Measurements from ENCODE around the gene FLNC. TPM values are rescaled to one million over a fixed set of nuclear protein-coding genes. Genes with fewer than 3 reads are reported as not detected.

The FLNC gene
- total and polyA plus RNA-seq, 2 donors (not counting 3 experiments of a cell fraction or from before 2014, with no cell fraction given): 19.5 to 81.9 TPM

DNA sequence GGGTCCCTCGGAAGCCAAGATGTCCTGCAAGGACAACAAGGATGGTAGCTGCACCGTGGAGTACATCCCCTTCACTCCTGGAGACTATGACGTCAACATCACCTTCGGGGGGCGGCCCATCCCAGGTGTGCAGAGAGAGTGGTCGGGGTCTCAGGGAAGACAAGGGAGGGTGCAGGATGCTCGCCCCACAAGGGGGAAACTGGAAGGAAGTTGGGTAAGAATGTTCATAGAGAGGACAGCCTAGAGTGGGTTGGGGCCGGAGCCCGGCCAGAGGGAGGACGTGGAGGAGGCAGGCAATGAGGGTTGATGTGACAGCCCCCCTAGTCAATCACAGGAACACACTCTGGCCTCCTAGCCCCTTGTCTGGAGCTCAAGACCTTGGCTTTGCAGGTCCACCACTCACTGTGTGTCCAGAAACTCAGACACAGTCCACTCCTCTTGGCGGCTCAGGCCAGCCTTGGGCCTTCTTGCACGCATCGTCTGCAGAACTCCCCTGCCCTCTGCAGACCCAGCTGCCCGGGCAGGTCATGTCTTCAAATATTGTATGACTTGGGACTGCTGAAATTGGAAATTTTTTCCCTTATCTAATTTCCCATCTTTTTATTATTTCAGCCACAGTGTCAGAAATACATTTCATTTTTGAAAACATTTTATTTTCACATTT, 16.7 kb downstream of the FLNC start:
- DNase-seq (ENCODE audit: low read depth, low spot score) (no peak), FAIRE-seq (no peak)
- H3K27me3 ChIP-seq (ENCODE audit: control insufficient read depth in 2 of 2, insufficient read depth in 2 of 2, low read length in 2 of 2): no peaks in the 10 kb centered on the region
- H2AFZ ChIP-seq (ENCODE audit: low read depth, low read length): no peak overlapping the region
- no TSS peak for BruUV-seq (replicated peaks)
- H3K4me1 ChIP-seq (ENCODE audit: control insufficient read depth, extremely low read depth, insufficient read depth, low read length): no peaks in the 10 kb centered on the region
- CTCF ChIA-PET: no interaction called here
- no peaks in the 10 kb centered on the region for H3K79me2 ChIP-seq (ENCODE audit: control insufficient read depth, insufficient read depth, low read length)
- POLR2A ChIA-PET: no interaction called here
- H3K9me1 ChIP-seq (replicated peaks; ENCODE audit: control insufficient read depth, extremely low read depth, insufficient read depth, low read length): no peaks in the 10 kb centered on the region
- H3K27ac ChIP-seq (ENCODE audit: insufficient read depth, low read depth, low read length): no peak overlapping the region
- H3K36me3 ChIP-seq (ENCODE audit: control insufficient read depth in 2 of 2, extremely low read depth in 1 of 2, insufficient read depth in 2 of 2, low read length in 2 of 2): peaks cover 5 to 78% of the 10 kb centered on the region in 2 experiments
- H3K9me3 ChIP-seq (replicated peaks; ENCODE audit: control insufficient read depth, insufficient read depth, low read length): no peaks in the 10 kb centered on the region
- no peak overlapping the region for H3K4me3 ChIP-seq (replicated peaks in 1 of 3; ENCODE audit: insufficient read depth in 1 of 3, low read depth in 1 of 3, low read length in 3 of 3)
- no peak for TF ChIP-seq JUN (IDR thresholded peaks at IDR 0.05; ENCODE audit: borderline replicate concordance, insufficient read depth, insufficient read length, low read depth)
- TF ChIP-seq, protein P1, sequence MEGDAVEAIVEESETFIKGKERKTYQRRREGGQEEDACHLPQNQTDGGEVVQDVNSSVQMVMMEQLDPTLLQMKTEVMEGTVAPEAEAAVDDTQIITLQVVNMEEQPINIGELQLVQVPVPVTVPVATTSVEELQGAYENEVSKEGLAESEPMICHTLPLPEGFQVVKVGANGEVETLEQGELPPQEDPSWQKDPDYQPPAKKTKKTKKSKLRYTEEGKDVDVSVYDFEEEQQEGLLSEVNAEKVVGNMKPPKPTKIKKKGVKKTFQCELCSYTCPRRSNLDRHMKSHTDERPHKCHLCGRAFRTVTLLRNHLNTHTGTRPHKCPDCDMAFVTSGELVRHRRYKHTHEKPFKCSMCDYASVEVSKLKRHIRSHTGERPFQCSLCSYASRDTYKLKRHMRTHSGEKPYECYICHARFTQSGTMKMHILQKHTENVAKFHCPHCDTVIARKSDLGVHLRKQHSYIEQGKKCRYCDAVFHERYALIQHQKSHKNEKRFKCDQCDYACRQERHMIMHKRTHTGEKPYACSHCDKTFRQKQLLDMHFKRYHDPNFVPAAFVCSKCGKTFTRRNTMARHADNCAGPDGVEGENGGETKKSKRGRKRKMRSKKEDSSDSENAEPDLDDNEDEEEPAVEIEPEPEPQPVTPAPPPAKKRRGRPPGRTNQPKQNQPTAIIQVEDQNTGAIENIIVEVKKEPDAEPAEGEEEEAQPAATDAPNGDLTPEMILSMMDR (IDR thresholded peaks at IDR 0.05; ENCODE audit: extremely low read depth in 1 of 2, insufficient read depth in 1 of 2, low read depth in 1 of 2, low read length in 2 of 2): no peak
- no peak for TF ChIP-seq EZH2 (IDR thresholded peaks at IDR 0.05; ENCODE audit: borderline replicate concordance, low read depth, low read length, severe bottlenecking)
- TF ChIP-seq MYC (IDR thresholded peaks at IDR 0.05; ENCODE audit: low read depth, low read length): no peak
- TF ChIP-seq FOS (IDR thresholded peaks at IDR 0.05; ENCODE audit: borderline replicate concordance, insufficient read depth, low read length): no peak
- no peak for TF ChIP-seq POLR2AphosphoS5 (IDR thresholded peaks at IDR 0.05; ENCODE audit: insufficient read depth, low read depth, low read length)
- TF ChIP-seq, protein P2, sequence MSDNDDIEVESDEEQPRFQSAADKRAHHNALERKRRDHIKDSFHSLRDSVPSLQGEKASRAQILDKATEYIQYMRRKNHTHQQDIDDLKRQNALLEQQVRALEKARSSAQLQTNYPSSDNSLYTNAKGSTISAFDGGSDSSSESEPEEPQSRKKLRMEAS (IDR thresholded peaks at IDR 0.05; ENCODE audit: insufficient read depth, insufficient read length): no peak
- TF ChIP-seq GATA2 (IDR thresholded peaks at IDR 0.05; ENCODE audit: insufficient read depth, insufficient read length, low read depth, low read length): no peak
- no peak for TF ChIP-seq POLR2A (IDR thresholded peaks at IDR 0.05; ENCODE audit: low read depth, low read length)
- no peak overlapping the region for H3K4me2 ChIP-seq (ENCODE audit: insufficient read depth, low read length)
- dilution Hi-C loops (cut with MboI; ENCODE audit: extremely low pct_ligation_motif_present, low sequenced_read_pairs): no loop called here
- H3K9ac ChIP-seq (replicated peaks; ENCODE audit: extremely low read depth, insufficient read depth, low read length): no peak overlapping the region
- intact Hi-C loops (cut with micrococcal nuclease): no loop called here
- no peaks in the 10 kb centered on the region for H4K20me1 ChIP-seq (replicated peaks; ENCODE audit: control insufficient read depth, extremely low read depth, insufficient read depth, low read length)

Data from endothelial cell of umbilical vein (primary cell).